SK-N-SH (cell line): ENCODE results near the gene COL15A1. TPM values are rescaled to one million over a fixed set of nuclear protein-coding genes. Genes with fewer than 3 reads are reported as not detected.

Experiments used
- CTCF ChIA-PET: fragments of 300-600, 350-600 bp; formaldehyde crosslinking; extraction: SDS; loops from one replicate; lab custom pipeline; 2021; lab: Yijun Ruan, JAX
- POLR2A ChIA-PET: fragments of 350-600 bp; sonication (Branson Sonifier 250); formaldehyde crosslinking; extraction: SDS; loops from one replicate; lab custom pipeline; 2020; ENCODE audit warnings: antibody characterized with exemption, inconsistent platforms; lab: Yijun Ruan, JAX
- DNase-seq: peaks from one replicate; pipeline ENCODE4 v3.0.0; 2012
- H2AFZ ChIP-seq: fragments of 200-600 bp; sonication (generic); 2 replicates; pipeline ENCODE4 v1.8.1; 2016; ENCODE audit warnings: antibody characterized with exemption, mild to moderate bottlenecking, low read depth
- H3F3A ChIP-seq: fragments of 200-600 bp; sonication (generic); replicated peaks from 2 replicates; pipeline ENCODE3; 2016; ENCODE audit warnings: antibody characterized with exemption, mild to moderate bottlenecking; ENCODE audit not compliant: insufficient read depth
- H3K27ac ChIP-seq, 2 experiments: fragments of 200-500 bp in 1 of 2; fragments of 200-600 bp in 1 of 2; sonication (Bioruptor generic) in 1 of 2; sonication (generic), shearing (Covaris generic) in 1 of 2; 2 replicates each; pipeline versions ENCODE4 v1.5.1 to v1.6.1; 2014 to 2016; ENCODE audit warnings: low read depth in 2 of 2, inconsistent platforms in 1 of 2, low read length in 1 of 2, mild to moderate bottlenecking in 1 of 2, mixed read lengths in 1 of 2
- H3K27me3 ChIP-seq: fragments of 200-600 bp; sonication (generic), shearing (Covaris generic); 2 replicates; pipeline ENCODE4 v1.6.1; 2016; ENCODE audit warnings: mixed run types; ENCODE audit not compliant: insufficient read depth
- H3K36me3 ChIP-seq, 2 experiments: fragments of 200-500 bp in 1 of 2; fragments of 200-600 bp in 1 of 2; sonication (Bioruptor generic) in 1 of 2; sonication (generic) in 1 of 2; replicated peaks in 1 of 2; 2 replicates each; pipeline versions ENCODE3 to v1.5.1; 2014 to 2016; ENCODE audit warnings: low read length in 1 of 2, mild to moderate bottlenecking in 1 of 2; ENCODE audit not compliant: insufficient read depth in 2 of 2, control insufficient read depth in 1 of 2
- H3K4me1 ChIP-seq, 2 experiments: fragments of 200-500 bp in 1 of 2; fragments of 200-600 bp in 1 of 2; sonication (Bioruptor generic) in 1 of 2; sonication (generic), shearing (Covaris generic) in 1 of 2; 2 replicates each; pipeline versions ENCODE4 v1.5.1 to v1.6.1; 2014 to 2016; ENCODE audit warnings: low read depth in 1 of 2, low read length in 1 of 2, mixed run types in 1 of 2; ENCODE audit not compliant: insufficient read depth in 2 of 2, control insufficient read depth in 1 of 2
- H3K4me2 ChIP-seq: fragments of 200-600 bp; sonication (generic), shearing (Covaris generic); 2 replicates; pipeline ENCODE4 v1.6.1; 2017; ENCODE audit warnings: mixed run types
- H3K4me3 ChIP-seq, 2 experiments: fragments of 200-500 bp in 1 of 2; fragments of 200-600 bp in 1 of 2; sonication (Bioruptor generic) in 1 of 2; sonication (generic), shearing (Covaris generic) in 1 of 2; 2 replicates each; pipeline versions ENCODE4 v1.5.1 to v1.8.1; 2014 to 2016; ENCODE audit warnings: low read depth in 2 of 2, inconsistent platforms in 1 of 2, low read length in 1 of 2, mild to moderate bottlenecking in 1 of 2, mixed read lengths in 1 of 2, moderate library complexity in 1 of 2
- H3K79me2 ChIP-seq: fragments of 200-600 bp; sonication (generic); 2 replicates; pipeline ENCODE4 v1.8.1; 2017; ENCODE audit warnings: mild to moderate bottlenecking; ENCODE audit not compliant: insufficient read depth
- H3K9ac ChIP-seq: fragments of 200-600 bp; sonication (generic); 2 replicates; pipeline ENCODE4 v1.6.1; 2017; ENCODE audit warnings: mixed run types
- H3K9me2 ChIP-seq: fragments of 200-600 bp; sonication (generic); 2 replicates; pipeline ENCODE4 v1.6.1; 2017; ENCODE audit warnings: mixed run types
- H3K9me3 ChIP-seq: fragments of 200-600 bp; sonication (generic); 2 replicates; pipeline ENCODE4 v1.6.1; 2017; ENCODE audit warnings: mixed run types, mild to moderate bottlenecking, moderate library complexity
- H4K20me1 ChIP-seq: fragments of 200-600 bp; sonication (generic); 2 replicates; pipeline ENCODE4 v1.6.1; 2017; ENCODE audit warnings: mild to moderate bottlenecking, mixed run types; ENCODE audit not compliant: insufficient read depth
- EP300 ChIP-seq, 2 experiments: IDR thresholded peaks; 2 replicates each; pipeline versions ENCODE4 v1.4.0 to v1.6.1; 2012; ENCODE audit warnings: borderline replicate concordance in 1 of 2, low read depth in 1 of 2, low read length in 1 of 2
- FOXJ3 ChIP-seq: sonication (generic); formaldehyde crosslinking; IDR thresholded peaks from 2 replicates; pipeline ENCODE4 v1.5.1; 2020; ENCODE audit warnings: mild to moderate bottlenecking, missing genetic modification reagents
- FOXM1 ChIP-seq: IDR thresholded peaks from 2 replicates; pipeline ENCODE4 v1.4.0; 2012; ENCODE audit warnings: low read depth, mild to moderate bottlenecking
- JUND ChIP-seq: IDR thresholded peaks from 2 replicates; pipeline ENCODE4 v1.4.0; 2012
- MXI1 ChIP-seq: IDR thresholded peaks from 2 replicates; pipeline ENCODE4 v1.6.1; 2012; ENCODE audit warnings: mild to moderate bottlenecking, low read depth, low read length, improper control_type of control experiment
- NFIC ChIP-seq: IDR thresholded peaks from 2 replicates; pipeline ENCODE4 v1.4.0; 2012; ENCODE audit warnings: borderline replicate concordance
- REST ChIP-seq: IDR thresholded peaks from 2 replicates; pipeline ENCODE4 v1.6.1; 2012; ENCODE audit warnings: mild to moderate bottlenecking, low read depth, low read length, moderate library complexity
- RFX5 ChIP-seq: IDR thresholded peaks from 2 replicates; pipeline ENCODE4 v1.6.1; 2012; ENCODE audit warnings: mild to moderate bottlenecking, improper control_type of control experiment, low read length
- SMC3 ChIP-seq: IDR thresholded peaks from 2 replicates; pipeline ENCODE4 v1.6.1; 2012; ENCODE audit warnings: low read depth, low read length, improper control_type of control experiment
- TAF1 ChIP-seq: IDR thresholded peaks from 2 replicates; pipeline ENCODE4 v1.6.1; 2012; ENCODE audit warnings: low read depth, mild to moderate bottlenecking, low read length, moderate library complexity, borderline replicate concordance
- TEAD4 ChIP-seq: IDR thresholded peaks from 2 replicates; pipeline ENCODE4 v1.4.0; 2012; ENCODE audit warnings: mild to moderate bottlenecking, borderline replicate concordance; ENCODE audit not compliant: insufficient read depth
- USF1 ChIP-seq: IDR thresholded peaks from 2 replicates; pipeline ENCODE4 v1.4.0; 2012; ENCODE audit warnings: low read depth, borderline replicate concordance
- YY1 ChIP-seq: IDR thresholded peaks from 2 replicates; pipeline ENCODE4 v1.4.0; 2012; ENCODE audit warnings: low read depth, mild to moderate bottlenecking
- ZBTB33 ChIP-seq: IDR thresholded peaks from 2 replicates; pipeline ENCODE4 v1.4.0; 2012; ENCODE audit warnings: low read depth, borderline replicate concordance
- WGBS: methylation state at CpG from one replicate; pipeline ENCODE4 v1.1.6; 2017; ENCODE audit warnings: low lambda C conversion rate; 5-methylcytosine and 5-hydroxymethylcytosine counted together
- polyA plus RNA-seq, 3 experiments: library from polyadenylated mRNA; depleted of rRNA; stranded (reverse); fragments of >200 nt; gene quantifications; 2 replicates each; pipeline ENCODE4 v1.2.3, GENCODE V29; 2012

COL15A1 gene
- polyA plus RNA-seq, 1 of the 3 experiments (the other 2 are of a cell fraction) = 0.84 TPM

- Histone ChIP-seq H3K9me2 (no peaks in the 10 kb centered on the region), H3K4me1 (peaks cover 0 to 13% of the 10 kb centered on the region in 2 experiments; a peak in 1 of 4 replicates), H3K79me2 (no peaks in the 10 kb centered on the region), H4K20me1 (no peaks in the 10 kb centered on the region), H2AFZ (no peak overlapping the region), H3K9ac (no peak overlapping the region), H3K9me3 (no peaks in the 10 kb centered on the region), H3K4me2 (no peak overlapping the region), H3K27ac (no peak overlapping the region), H3K4me3 (no peak overlapping the region), H3K36me3 (no peaks in the 10 kb centered on the region), H3F3A (peaks cover 6% of the 10 kb centered on the region), H3K27me3 (no peaks in the 10 kb centered on the region; the same call in 1 of the 2 replicates)
- ChIA-PET POLR2A (no interaction called here), CTCF (no interaction called here)
- DNase-seq = no peak
- no peak for TF ChIP-seq JUND
- no peak for TF ChIP-seq TAF1
- TF ChIP-seq FOXM1 = no peak
- no peak for TF ChIP-seq MXI1
- TF ChIP-seq RFX5 = no peak
- TF ChIP-seq ZBTB33 = no peak
- no peak for TF ChIP-seq REST
- no peak for TF ChIP-seq FOXJ3 (CRISPR knock-in tag)
- no peak for TF ChIP-seq TEAD4
- TF ChIP-seq YY1 = no peak
- no peak for TF ChIP-seq USF1
- TF ChIP-seq EP300 (IDR thresholded peaks at IDR 0.05; ENCODE audit: borderline replicate concordance in 1 of 2, low read depth in 1 of 2, low read length in 1 of 2) = no peak
- TF ChIP-seq NFIC = no peak
- no peak for TF ChIP-seq SMC3
- WGBS = 83% methylated on average over 9 of the region's 9 CpGs
These were observed 12.9 kb upstream of the COL15A1 start for GRCh38 chr9:98930792-98931191.
